Adrenal gland (tissue), 5 donors: Measurements from ENCODE around the gene LSM4.

ENCODE experiments used
- POLR2A ChIP-seq, 2 donors: fragments of 450-650 bp; IDR thresholded peaks; one replicate each; pipeline ENCODE4 v1.6.1; 2017; ENCODE audit warnings: antibody characterized with exemption in 2 of 2, mild to moderate bottlenecking in 2 of 2, moderate library complexity in 1 of 2
- TF ChIP-seq, protein P1 (sequence below), 6 experiments: fragments of 450-650 bp in 4 of 6; fragments of 200-600 bp in 2 of 6; sonication (generic) in 1 of 6; IDR thresholded peaks; 1 replicate in 5 of 6; 2 replicates in 1 of 6; pipeline versions ENCODE4 v1.5.1 to v1.8.0; 2016 to 2021; ENCODE audit warnings: antibody characterized with exemption in 6 of 6, mild to moderate bottlenecking in 2 of 6, moderate library complexity in 1 of 6
- donor health status: DM: no; HTN: no; CAD: no.

DNA sequence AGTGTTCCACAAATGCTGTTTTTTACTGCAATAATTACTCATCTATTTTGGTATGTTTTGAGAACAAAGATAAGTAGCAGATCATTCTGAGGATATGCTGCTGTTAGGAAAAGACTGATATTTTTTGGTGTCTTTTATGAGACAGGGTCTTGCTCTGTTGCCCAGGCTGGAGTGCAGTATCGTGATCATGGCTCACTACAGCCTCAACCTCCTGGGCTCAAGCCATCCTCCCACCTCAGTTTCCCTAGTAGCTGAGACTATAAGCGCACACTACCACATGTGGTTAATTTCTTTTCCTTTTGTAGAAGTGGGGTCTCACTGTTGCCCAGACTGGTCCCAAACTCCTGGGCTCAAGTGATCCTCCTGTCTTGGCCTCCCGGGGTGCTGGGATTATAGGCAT is 9.5 kb downstream of the LSM4 start:
- TF ChIP-seq, protein P1, sequence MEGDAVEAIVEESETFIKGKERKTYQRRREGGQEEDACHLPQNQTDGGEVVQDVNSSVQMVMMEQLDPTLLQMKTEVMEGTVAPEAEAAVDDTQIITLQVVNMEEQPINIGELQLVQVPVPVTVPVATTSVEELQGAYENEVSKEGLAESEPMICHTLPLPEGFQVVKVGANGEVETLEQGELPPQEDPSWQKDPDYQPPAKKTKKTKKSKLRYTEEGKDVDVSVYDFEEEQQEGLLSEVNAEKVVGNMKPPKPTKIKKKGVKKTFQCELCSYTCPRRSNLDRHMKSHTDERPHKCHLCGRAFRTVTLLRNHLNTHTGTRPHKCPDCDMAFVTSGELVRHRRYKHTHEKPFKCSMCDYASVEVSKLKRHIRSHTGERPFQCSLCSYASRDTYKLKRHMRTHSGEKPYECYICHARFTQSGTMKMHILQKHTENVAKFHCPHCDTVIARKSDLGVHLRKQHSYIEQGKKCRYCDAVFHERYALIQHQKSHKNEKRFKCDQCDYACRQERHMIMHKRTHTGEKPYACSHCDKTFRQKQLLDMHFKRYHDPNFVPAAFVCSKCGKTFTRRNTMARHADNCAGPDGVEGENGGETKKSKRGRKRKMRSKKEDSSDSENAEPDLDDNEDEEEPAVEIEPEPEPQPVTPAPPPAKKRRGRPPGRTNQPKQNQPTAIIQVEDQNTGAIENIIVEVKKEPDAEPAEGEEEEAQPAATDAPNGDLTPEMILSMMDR (IDR thresholded peaks at IDR 0.05) = no peak
- no peak for TF ChIP-seq POLR2A (IDR thresholded peaks at IDR 0.05)
